ENCODE measurements around the gene PTPRB. TPM values are rescaled to one million over a fixed set of nuclear protein-coding genes. Genes with fewer than 3 reads are reported as not detected.

PTPRB gene
- total and polyA plus RNA-seq, 2 of the 8 experiments (the other 6 are each of a cell fraction or from before 2014, with no cell fraction given) = 0.36 to 0.58 TPM

- peaks cover 0 to 14% (median 11%) of the 10 kb centered on the region in 4 experiments; a peak in 5 of 7 replicates for H3K27me3 ChIP-seq (replicated peaks in 1 of 4; ENCODE audit: control insufficient read depth in 3 of 4, extremely low read depth in 1 of 4, insufficient read depth in 3 of 4, low read length in 3 of 4)
- no peaks in the 10 kb centered on the region for H3K79me2 ChIP-seq (ENCODE audit: control insufficient read depth in 1 of 2, insufficient read depth in 2 of 2, low read length in 2 of 2)
- H3K4me1 ChIP-seq (replicated peaks in 1 of 4; ENCODE audit: control insufficient read depth in 3 of 4, insufficient read depth in 4 of 4, low read length in 3 of 4) = peaks cover 0 to 3% (median 0%) of the 10 kb centered on the region in 4 experiments; a peak in 2 of 7 replicates
- H3K18ac ChIP-seq (ENCODE audit: extremely low read depth, low read length) = no peak overlapping the region
- no peak overlapping the region for H3K14ac ChIP-seq (ENCODE audit: insufficient read length)
- H2BK5ac ChIP-seq (ENCODE audit: low read depth, low read length) = no peak overlapping the region
- no peak overlapping the region for H2AK5ac ChIP-seq (ENCODE audit: low read depth, low read length)
- H4K91ac ChIP-seq (replicated peaks; ENCODE audit: insufficient read length, low read length) = no peak overlapping the region
- no peak overlapping the region for H3K4ac ChIP-seq (replicated peaks; ENCODE audit: insufficient read length, low read depth, low read length)
- H3K9me3 ChIP-seq (ENCODE audit: insufficient read depth in 2 of 2, low read depth in 1 of 2, low read length in 1 of 2) = 0 out of 4 replicates have a peak, but pooled peaks cover 0 to 3% of the 10 kb centered on the region in 2 experiments
- no peak overlapping the region for H2BK20ac ChIP-seq (ENCODE audit: low read length)
- H3K4me2 ChIP-seq (ENCODE audit: insufficient read depth in 1 of 2, low read depth in 2 of 2, low read length in 2 of 2) = no peak overlapping the region
- H3K9ac ChIP-seq (replicated peaks in 1 of 4; ENCODE audit: extremely low read depth in 1 of 4, low read depth in 3 of 4, low read length in 3 of 4) = no peak overlapping the region
- no peak overlapping the region for H3K27ac ChIP-seq (ENCODE audit: low read depth, low read length)
- no peak overlapping the region for H2BK12ac ChIP-seq (ENCODE audit: low read depth, low read length)
- no peaks in the 10 kb centered on the region for H3K36me3 ChIP-seq (ENCODE audit: control insufficient read depth in 2 of 4, insufficient read depth in 4 of 4, low read length in 3 of 4)
- 78% methylated on average over 1 of the region's 1 CpG; no CpG with 5 or more reads in 1 of the 2 experiments for WGBS, 2 experiments (ENCODE audit: extremely low coverage in 1 of 2, insufficient coverage in 1 of 2, insufficient read length in 1 of 2, insufficient replicate concordance in 2 of 2, low coverage in 1 of 2, low lambda C conversion rate in 2 of 2, missing lambda C conversion rate in 1 of 2)
- no peak overlapping the region for H2BK120ac ChIP-seq (replicated peaks; ENCODE audit: low read depth, low read length)
- H2AFZ ChIP-seq (ENCODE audit: low read length) = no peak overlapping the region
- DNase-seq (ENCODE audit: low read depth in 1 of 2, low spot score in 2 of 2) = no peak
- no peaks in the 10 kb centered on the region for H3K79me1 ChIP-seq (ENCODE audit: low read depth, low read length)
- ChIA-PET CTCF (ENCODE audit: partially characterized antibody) (interaction anchor here (1.0 to 1.8 kb wide), 4 partner anchors 15 to 122 kb away, joined by 3 to 5 read pairs (median 4); no protein-coding TSS in a partner anchor), POLR2A (ENCODE audit: partially characterized antibody) (no interaction called here)
- TF ChIP-seq HDAC2 (IDR thresholded peaks at IDR 0.05; ENCODE audit: borderline replicate concordance in 1 of 2, low read depth in 2 of 2, low read length in 2 of 2) (no peak), RAD21 (IDR thresholded peaks at IDR 0.05 in 1 of 2, conservative IDR thresholded peaks at IDR 0.05 in 1 of 2; ENCODE audit: low read depth in 2 of 2, low read length in 2 of 2) (no peak), SIX5 (IDR thresholded peaks at IDR 0.05; ENCODE audit: low read depth, low read length) (no peak), SIN3A (conservative IDR thresholded peaks at IDR 0.05 in 1 of 2, IDR thresholded peaks at IDR 0.05 in 1 of 2; ENCODE audit: low read depth in 1 of 2, low read length in 2 of 2) (no peak), RXRA (IDR thresholded peaks at IDR 0.05; ENCODE audit: insufficient read depth, low read depth, low read length) (no peak), CHD1 (IDR thresholded peaks at IDR 0.05; ENCODE audit: low read depth, low read length) (no peak), SRF (IDR thresholded peaks at IDR 0.05; ENCODE audit: low read depth, low read length) (no peak), CREB1 (IDR thresholded peaks at IDR 0.05) (no peak), POLR2A (IDR thresholded peaks at IDR 0.05; ENCODE audit: control extremely low read depth in 1 of 2, low read depth in 2 of 2, low read length in 2 of 2) (no peak), EGR1 (IDR thresholded peaks at IDR 0.05; ENCODE audit: borderline replicate concordance, low read depth, low read length) (no peak)
- FAIRE-seq = no peak
- H4K8ac ChIP-seq (ENCODE audit: extremely low read depth, insufficient read depth, low read length) = no peak overlapping the region
- peaks cover 3% of the 10 kb centered on the region; the same call in 1 of the 2 replicates for H3K23me2 ChIP-seq (ENCODE audit: low read depth, low read length)
- H3K56ac ChIP-seq (replicated peaks; ENCODE audit: insufficient read length, low read depth, low read length) = no peak overlapping the region
- no peak overlapping the region for H3K23ac ChIP-seq (ENCODE audit: insufficient read length)
- no peaks in the 10 kb centered on the region for H4K20me1 ChIP-seq (replicated peaks in 1 of 2; ENCODE audit: control insufficient read depth in 1 of 2, insufficient read depth in 2 of 2, low read length in 2 of 2)
- no peak overlapping the region for H3K4me3 ChIP-seq (ENCODE audit: extremely low read depth in 1 of 4, insufficient read depth in 2 of 4, low read depth in 3 of 4, low read length in 4 of 4)
- H4K5ac ChIP-seq (ENCODE audit: insufficient read length, low read depth, low read length) = no peak overlapping the region
- H2BK15ac ChIP-seq (ENCODE audit: low read length) = no peak overlapping the region
These were observed 29.0 kb downstream of the PTPRB start for GRCh38 chr12:70608184-70608583.

All from H1 (cell line).